Testis (tissue), 2 donors: Measurements from ENCODE around the gene WBP2.

Experiments used
- POLR2A ChIP-seq: fragments of 450-650 bp; IDR thresholded peaks from one replicate; pipeline ENCODE4 v1.6.1; 2017; ENCODE audit warnings: antibody characterized with exemption, mild to moderate bottlenecking, moderate library complexity
- TF ChIP-seq, protein P1 (sequence below), 3 experiments: fragments of 450-650 bp in 2 of 3; fragments of 200-600 bp in 1 of 3; sonication (generic) in 1 of 3; IDR thresholded peaks; one replicate each; pipeline ENCODE4 v1.5.1; 2016 to 2019; ENCODE audit warnings: antibody characterized with exemption in 3 of 3, mild to moderate bottlenecking in 2 of 3, moderate library complexity in 1 of 3

DNA sequence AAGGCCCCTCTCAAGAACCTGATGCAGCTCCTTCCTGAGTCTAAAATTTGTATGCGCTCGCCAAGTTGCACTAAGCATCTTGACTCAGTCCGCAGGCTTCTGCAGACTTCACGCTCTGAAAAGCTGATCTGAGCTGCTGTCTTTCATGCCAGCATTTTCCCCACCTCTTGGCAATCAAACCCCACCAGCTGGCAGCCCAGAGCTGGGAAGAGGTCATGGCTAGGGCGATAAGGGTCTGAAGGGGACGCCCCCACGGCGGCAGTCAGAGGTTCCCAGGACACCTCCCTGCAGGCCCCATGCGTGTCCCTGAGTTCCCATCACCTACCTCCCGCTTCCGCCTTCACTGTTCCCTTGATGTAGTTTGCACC, 5.9 kb downstream of the WBP2 start:
- TF ChIP-seq, protein P1, sequence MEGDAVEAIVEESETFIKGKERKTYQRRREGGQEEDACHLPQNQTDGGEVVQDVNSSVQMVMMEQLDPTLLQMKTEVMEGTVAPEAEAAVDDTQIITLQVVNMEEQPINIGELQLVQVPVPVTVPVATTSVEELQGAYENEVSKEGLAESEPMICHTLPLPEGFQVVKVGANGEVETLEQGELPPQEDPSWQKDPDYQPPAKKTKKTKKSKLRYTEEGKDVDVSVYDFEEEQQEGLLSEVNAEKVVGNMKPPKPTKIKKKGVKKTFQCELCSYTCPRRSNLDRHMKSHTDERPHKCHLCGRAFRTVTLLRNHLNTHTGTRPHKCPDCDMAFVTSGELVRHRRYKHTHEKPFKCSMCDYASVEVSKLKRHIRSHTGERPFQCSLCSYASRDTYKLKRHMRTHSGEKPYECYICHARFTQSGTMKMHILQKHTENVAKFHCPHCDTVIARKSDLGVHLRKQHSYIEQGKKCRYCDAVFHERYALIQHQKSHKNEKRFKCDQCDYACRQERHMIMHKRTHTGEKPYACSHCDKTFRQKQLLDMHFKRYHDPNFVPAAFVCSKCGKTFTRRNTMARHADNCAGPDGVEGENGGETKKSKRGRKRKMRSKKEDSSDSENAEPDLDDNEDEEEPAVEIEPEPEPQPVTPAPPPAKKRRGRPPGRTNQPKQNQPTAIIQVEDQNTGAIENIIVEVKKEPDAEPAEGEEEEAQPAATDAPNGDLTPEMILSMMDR (IDR thresholded peaks at IDR 0.05), result no peak
- no peak for TF ChIP-seq POLR2A
